Mesendoderm (in vitro differentiated cells): ENCODE measurements around the gene PCGF6.

Experiments used
- DNase-seq: peaks from one replicate; pipeline ENCODE4 v3.0.0; 2013
- H2AK5ac ChIP-seq: 2 replicates; pipeline ENCODE4 v1.6.1; 2013; ENCODE audit warnings: low read length, inconsistent platforms
- H2BK120ac ChIP-seq: 2 replicates; pipeline ENCODE4 v1.6.1; 2013; ENCODE audit warnings: low read depth, mild to moderate bottlenecking, low read length, moderate library complexity, mixed read lengths
- H2BK15ac ChIP-seq: replicated peaks from 2 replicates; pipeline ENCODE4 v1.6.1; 2013; ENCODE audit warnings: low read depth, mild to moderate bottlenecking, moderate library complexity
- H2BK5ac ChIP-seq: 2 replicates; pipeline ENCODE4 v1.6.1; 2013; ENCODE audit warnings: low read length, inconsistent platforms
- H3K18ac ChIP-seq: 2 replicates; pipeline ENCODE4 v1.6.1; 2013; ENCODE audit warnings: mild to moderate bottlenecking, low read length, mixed read lengths
- H3K23ac ChIP-seq: one replicate; pipeline ENCODE4 v1.6.1; 2013; ENCODE audit warnings: low read length
- H3K27ac ChIP-seq: 2 replicates; pipeline ENCODE4 v1.5.1; 2013; ENCODE audit warnings: low read depth, mild to moderate bottlenecking, inconsistent platforms, low read length, moderate library complexity
- H3K27me3 ChIP-seq: 2 replicates; pipeline ENCODE4 v1.6.1; 2013; ENCODE audit warnings: low read length, control low read depth, mild to moderate bottlenecking, inconsistent platforms; ENCODE audit not compliant: insufficient read depth, poor library complexity
- H3K36me3 ChIP-seq: 2 replicates; pipeline ENCODE4 v1.6.1; 2013; ENCODE audit warnings: low read length, inconsistent platforms; ENCODE audit not compliant: control insufficient read depth, insufficient read depth
- H3K4ac ChIP-seq: one replicate; pipeline ENCODE4 v1.6.1; 2013; ENCODE audit warnings: low read depth, mild to moderate bottlenecking, low read length, moderate library complexity
- H3K4me1 ChIP-seq: 2 replicates; pipeline ENCODE4 v1.6.1; 2013; ENCODE audit warnings: low read depth, low read length, inconsistent platforms; ENCODE audit not compliant: control insufficient read depth
- H3K4me2 ChIP-seq: 2 replicates; pipeline ENCODE4 v1.6.1; 2013; ENCODE audit warnings: low read length
- H3K4me3 ChIP-seq: 2 replicates; pipeline ENCODE4 v1.5.1; 2013; ENCODE audit warnings: mild to moderate bottlenecking, low read length
- H3K56ac ChIP-seq: one replicate; pipeline ENCODE4 v1.6.1; 2013; ENCODE audit warnings: low read length
- H3K79me1 ChIP-seq: 2 replicates; pipeline ENCODE4 v1.6.1; 2013; ENCODE audit warnings: low read length, inconsistent platforms
- H3K79me2 ChIP-seq: 2 replicates; pipeline ENCODE4 v1.6.1; 2013; ENCODE audit warnings: mild to moderate bottlenecking, low read length; ENCODE audit not compliant: control insufficient read depth, insufficient read depth
- H3K9ac ChIP-seq: 2 replicates; pipeline ENCODE4 v1.6.1; 2013; ENCODE audit warnings: low read length, inconsistent platforms
- H4K5ac ChIP-seq: one replicate; pipeline ENCODE4 v1.6.1; 2013; ENCODE audit warnings: low read length
- H4K8ac ChIP-seq: one replicate; pipeline ENCODE4 v1.6.1; 2013; ENCODE audit warnings: low read depth, mild to moderate bottlenecking, control low read depth, low read length, moderate library complexity
- WGBS: extraction: QIAGEN DNeasy Blood & Tissue Kit; methylation state at CpG from one replicate; pipeline ENCODE4 v1.1.7; 2013; ENCODE audit warnings: low lambda C conversion rate, missing lambda C conversion rate; ENCODE audit not compliant: insufficient coverage; ENCODE audit errors: extremely low coverage; 5-methylcytosine and 5-hydroxymethylcytosine counted together

Gene PCGF6

GRCh38 chr10:103336370-103336769 is 14.6 kb downstream of the PCGF6 start:
- Histone ChIP-seq H3K79me2 (no peaks in the 10 kb centered on the region), H3K18ac (no peak overlapping the region), H3K23ac (no peak overlapping the region), H2AK5ac (no peak overlapping the region), H3K79me1 (no peaks in the 10 kb centered on the region), H2BK120ac (no peak overlapping the region), H2BK15ac (no peak overlapping the region), H2BK5ac (no peak overlapping the region), H3K27ac (no peak overlapping the region), H3K36me3 (no peaks in the 10 kb centered on the region), H3K9ac (no peak overlapping the region), H3K4me1 (no peaks in the 10 kb centered on the region), H3K4ac (no peak overlapping the region), H4K8ac (no peak overlapping the region), H3K27me3 (no peaks in the 10 kb centered on the region), H3K4me2 (no peak overlapping the region), H3K4me3 (no peak overlapping the region), H4K5ac (no peak overlapping the region), H3K56ac (no peak overlapping the region)
- DNase-seq = no peak
- WGBS = no CpG with 5 or more reads among the region's 4 CpGs

- no peaks in the 10 kb centered on the region for H3K79me2 ChIP-seq
- H2BK15ac ChIP-seq = no peak overlapping the region
- H3K23ac ChIP-seq = no peak overlapping the region
- H3K4ac ChIP-seq = no peak overlapping the region
- H3K27ac ChIP-seq = no peak overlapping the region
- H3K79me1 ChIP-seq = no peaks in the 10 kb centered on the region
- no peak overlapping the region for H4K5ac ChIP-seq
- H2BK120ac ChIP-seq = no peak overlapping the region
- H3K27me3 ChIP-seq = no peaks in the 10 kb centered on the region
- no peak for DNase-seq
- no peak overlapping the region for H3K18ac ChIP-seq
- no peaks in the 10 kb centered on the region for H3K4me1 ChIP-seq
- no peak overlapping the region for H3K4me2 ChIP-seq
- H3K9ac ChIP-seq = no peak overlapping the region
- H4K8ac ChIP-seq = no peak overlapping the region
- H3K56ac ChIP-seq = no peak overlapping the region
- no peak overlapping the region for H3K4me3 ChIP-seq
- H2AK5ac ChIP-seq = no peak overlapping the region
- no peaks in the 10 kb centered on the region for H3K36me3 ChIP-seq
- no peak overlapping the region for H2BK5ac ChIP-seq
Measured at GRCh38 chr10:103334567-103334966, 16.4 kb downstream of the PCGF6 start.

- H3K18ac ChIP-seq = no peak overlapping the region
Measured at GRCh38 chr10:103333934-103334520, 16.9 kb downstream of the PCGF6 start.

GRCh38 chr10:103327906-103328305 is 23.0 kb downstream of the PCGF6 start:
- Histone ChIP-seq H3K4me3 (no peak overlapping the region), H4K5ac (no peak overlapping the region), H3K36me3 (no peaks in the 10 kb centered on the region), H2BK5ac (no peak overlapping the region), H2BK120ac (no peak overlapping the region), H3K56ac (no peak overlapping the region), H2BK15ac (no peak overlapping the region), H3K79me1 (no peaks in the 10 kb centered on the region), H3K27me3 (no peaks in the 10 kb centered on the region), H3K4me2 (no peak overlapping the region), H2AK5ac (no peak overlapping the region), H4K8ac (no peak overlapping the region), H3K4ac (no peak overlapping the region), H3K18ac (no peak overlapping the region), H3K79me2 (no peaks in the 10 kb centered on the region), H3K9ac (no peak overlapping the region), H3K23ac (no peak overlapping the region), H3K27ac (no peak overlapping the region), H3K4me1 (no peaks in the 10 kb centered on the region)
- no CpG with 5 or more reads among the region's 7 CpGs for WGBS
- no peak for DNase-seq

More at GRCh38 chr10:103333934-103334520, 16.9 kb downstream of the PCGF6 start:
- Histone ChIP-seq H2BK120ac (no peak overlapping the region), H2BK5ac (no peak overlapping the region), H2AK5ac (no peak overlapping the region), H3K4me1 (no peaks in the 10 kb centered on the region), H3K36me3 (no peaks in the 10 kb centered on the region), H3K79me1 (no peaks in the 10 kb centered on the region), H4K8ac (no peak overlapping the region), H3K79me2 (no peaks in the 10 kb centered on the region), H3K27ac (no peak overlapping the region), H3K56ac (no peak overlapping the region), H4K5ac (no peak overlapping the region), H2BK15ac (no peak overlapping the region), H3K4me2 (no peak overlapping the region), H3K4me3 (no peak overlapping the region), H3K27me3 (no peaks in the 10 kb centered on the region), H3K23ac (no peak overlapping the region), H3K9ac (no peak overlapping the region), H3K4ac (no peak overlapping the region)
- WGBS = no CpG with 5 or more reads among the region's 2 CpGs
- DNase-seq = peak; percentile 6

GRCh38 chr10:103316087-103316486 is 34.9 kb downstream of the PCGF6 start:
- H3K79me1 ChIP-seq = no peaks in the 10 kb centered on the region
- no peak for DNase-seq
- H3K4me3 ChIP-seq = no peak overlapping the region
- H3K56ac ChIP-seq = no peak overlapping the region
- no peak overlapping the region for H3K4me2 ChIP-seq
- H3K36me3 ChIP-seq = no peaks in the 10 kb centered on the region
- H4K5ac ChIP-seq = no peak overlapping the region
- no peaks in the 10 kb centered on the region for H3K4me1 ChIP-seq
- H2BK15ac ChIP-seq = no peak overlapping the region
- no peak overlapping the region for H2AK5ac ChIP-seq
- no peak overlapping the region for H3K9ac ChIP-seq
- H4K8ac ChIP-seq = no peak overlapping the region
- no peak overlapping the region for H3K23ac ChIP-seq
- H3K27me3 ChIP-seq = no peaks in the 10 kb centered on the region
- no peak overlapping the region for H2BK120ac ChIP-seq
- H3K27ac ChIP-seq = no peak overlapping the region
- H3K18ac ChIP-seq = no peak overlapping the region
- no peak overlapping the region for H3K4ac ChIP-seq
- no peak overlapping the region for H2BK5ac ChIP-seq
- H3K79me2 ChIP-seq = no peaks in the 10 kb centered on the region

GRCh38 chr10:103310197-103310596 is 40.7 kb downstream of the PCGF6 start:
- no peak overlapping the region for H3K56ac ChIP-seq
- no peak for DNase-seq
- no peak overlapping the region for H2BK5ac ChIP-seq
- H2AK5ac ChIP-seq = no peak overlapping the region
- H3K4ac ChIP-seq = no peak overlapping the region
- no peak overlapping the region for H2BK15ac ChIP-seq
- no CpG with 5 or more reads among the region's 1 CpG for WGBS
- no peak overlapping the region for H4K5ac ChIP-seq
- no peak overlapping the region for H3K9ac ChIP-seq
- no peak overlapping the region for H3K23ac ChIP-seq
- no peaks in the 10 kb centered on the region for H3K79me2 ChIP-seq
- H4K8ac ChIP-seq = no peak overlapping the region
- no peak overlapping the region for H3K18ac ChIP-seq
- H3K4me1 ChIP-seq = no peaks in the 10 kb centered on the region
- H2BK120ac ChIP-seq = no peak overlapping the region
- H3K27ac ChIP-seq = no peak overlapping the region
- H3K36me3 ChIP-seq = peaks cover 2% of the 10 kb centered on the region
- no peaks in the 10 kb centered on the region for H3K79me1 ChIP-seq
- H3K4me3 ChIP-seq = no peak overlapping the region
- H3K4me2 ChIP-seq = no peak overlapping the region
- H3K27me3 ChIP-seq = no peaks in the 10 kb centered on the region
